HG03378 (cell line): ENCODE measurements around the gene RAB11FIP3.
"Not testable (repeated sequence)": the region's sequence is repeated elsewhere in the genome, so short reads cannot be mapped to it uniquely, and the experiment has no call there.

Experiments used
- ATAC-seq: cut with Tn5 transposase; IDR thresholded peaks from one replicate; pipeline ENCODE4 v1.9.1; 2021; ENCODE audit warnings: mild to moderate bottlenecking, moderate library complexity; ENCODE audit not compliant: unreplicated experiment

Gene RAB11FIP3

GRCh38 chr16:460787-461186 lies 35.3 kb downstream of the RAB11FIP3 start:
- no peak for ATAC-seq

- no peak for ATAC-seq
Observed at GRCh38 chr16:463071-463470, 37.6 kb downstream of the RAB11FIP3 start.

- ATAC-seq, result no peak
Observed at GRCh38 chr16:466651-467050, 41.2 kb downstream of the RAB11FIP3 start.

- ATAC-seq, result not testable (repeated sequence)
Observed at GRCh38 chr16:467249-467871, 41.9 kb downstream of the RAB11FIP3 start.

GRCh38 chr16:468068-468821 lies 42.8 kb downstream of the RAB11FIP3 start:
- ATAC-seq, result no peak

GRCh38 chr16:469459-469858 lies 44.0 kb downstream of the RAB11FIP3 start:
- not testable (repeated sequence) for ATAC-seq

GRCh38 chr16:470418-470817 lies 45.0 kb downstream of the RAB11FIP3 start:
- ATAC-seq, result no peak

GRCh38 chr16:471353-472198 lies 46.1 kb downstream of the RAB11FIP3 start:
- ATAC-seq, result no peak

- ATAC-seq, result no peak
Observed at GRCh38 chr16:472199-472504, 46.7 kb downstream of the RAB11FIP3 start.

GRCh38 chr16:473046-474043 lies 47.9 kb downstream of the RAB11FIP3 start:
- ATAC-seq, result no peak

GRCh38 chr16:474420-475122 lies 49.1 kb downstream of the RAB11FIP3 start:
- no peak for ATAC-seq

- no peak for ATAC-seq
Observed at GRCh38 chr16:476039-476438, 50.6 kb downstream of the RAB11FIP3 start.

GRCh38 chr16:477301-478157 lies 52.1 kb downstream of the RAB11FIP3 start:
- no peak for ATAC-seq

GRCh38 chr16:478287-478686 lies 52.8 kb downstream of the RAB11FIP3 start:
- ATAC-seq, result not testable (repeated sequence)

- ATAC-seq, result no peak
Observed at GRCh38 chr16:482468-483185, 57.2 kb downstream of the RAB11FIP3 start.

GRCh38 chr16:483341-484075 lies 58.1 kb downstream of the RAB11FIP3 start:
- no peak for ATAC-seq

- no peak for ATAC-seq
Observed at GRCh38 chr16:489606-490005, 64.2 kb downstream of the RAB11FIP3 start.

GRCh38 chr16:490768-491167 lies 65.3 kb downstream of the RAB11FIP3 start:
- ATAC-seq, result no peak
